Middle frontal gyrus (tissue), 1 donor: ENCODE results near the gene SIAH2.

Experiments used
- DNase-seq: peaks from one replicate; pipeline ENCODE4 v3.0.0-alpha.2; 2015; ENCODE audit warnings: low spot score; ENCODE audit errors: extremely low spot score

The SIAH2 gene

GRCh38 chr3:150736316-150736719 is 26.7 kb downstream of the SIAH2 start:
- DNase-seq: no peak

GRCh38 chr3:150734795-150735119 is 28.2 kb downstream of the SIAH2 start:
- no peak for DNase-seq

GRCh38 chr3:150733936-150734794 is 28.8 kb downstream of the SIAH2 start:
- DNase-seq: no peak

GRCh38 chr3:150733373-150733935 is 29.5 kb downstream of the SIAH2 start:
- DNase-seq: no peak

GRCh38 chr3:150729682-150730360 is 33.1 kb downstream of the SIAH2 start:
- no peak for DNase-seq

- no peak for DNase-seq
Measured at GRCh38 chr3:150727653-150728502, 35.1 kb downstream of the SIAH2 start.

- DNase-seq: no peak
Measured at GRCh38 chr3:150725548-150725947, 37.4 kb downstream of the SIAH2 start.

GRCh38 chr3:150723946-150724345 is 39.0 kb downstream of the SIAH2 start:
- no peak for DNase-seq

GRCh38 chr3:150722267-150722666 is 40.7 kb downstream of the SIAH2 start:
- DNase-seq: no peak

- DNase-seq: peak; percentile 22
Measured at GRCh38 chr3:150721285-150722130, 41.5 kb downstream of the SIAH2 start.

- DNase-seq: no peak
Measured at GRCh38 chr3:150720444-150720843, 42.5 kb downstream of the SIAH2 start.

- no peak for DNase-seq
Measured at GRCh38 chr3:150710097-150710496, 52.9 kb downstream of the SIAH2 start.

GRCh38 chr3:150703756-150704344 is 59.1 kb downstream of the SIAH2 start, which contains the start of gene ERICH6:
Gene ERICH6 (minus strand): TSS chr3:150703920. CDS start chr3:150703898, 22 bp downstream.
- DNase-seq: peak; percentile 74

- DNase-seq: no peak
Measured at GRCh38 chr3:150703299-150703755, 59.6 kb downstream of the SIAH2 start.

GRCh38 chr3:150699068-150699639 is 63.8 kb downstream of the SIAH2 start:
- DNase-seq: no peak

- DNase-seq: no peak
Measured at GRCh38 chr3:150697646-150698045, 65.3 kb downstream of the SIAH2 start.

GRCh38 chr3:150691414-150692040 is 71.4 kb downstream of the SIAH2 start:
- no peak for DNase-seq
